Measurements from ENCODE around the gene HSF5. TPM values are rescaled to one million over a fixed set of nuclear protein-coding genes. Genes with fewer than 3 reads are reported as not detected.

The HSF5 gene
- polyA plus RNA-seq, 1 experiment, result not detected

- H3K9me3 ChIP-seq (ENCODE audit: control insufficient read depth, insufficient read depth, low read length), result no peaks in the 10 kb centered on the region
- no peak for DNase-seq (ENCODE audit: low read depth, low spot score)
- no peak overlapping the region for H3K27ac ChIP-seq (ENCODE audit: low read depth, low read length)
- POLR2A ChIA-PET, result interaction anchor here (1.2 kb wide), 1 partner anchor 37 kb away, joined by 3 read pairs; the partner anchor contains the start of gene SUPT4H1
- CTCF ChIA-PET, result interaction anchor here (1.0 to 1.6 kb wide), 2 partner anchors 29 to 71 kb away, joined by 5 read pairs; partner anchors contain the start of gene RNF43
- H3K4me3 ChIP-seq (ENCODE audit: low read depth, low read length), result no peak overlapping the region
- peaks cover 23% of the 10 kb centered on the region for H3K27me3 ChIP-seq (ENCODE audit: control insufficient read depth, insufficient read depth, low read length)
- no peak for TF ChIP-seq CTCF (IDR thresholded peaks at IDR 0.05; ENCODE audit: low read depth, low read length)
These were observed 99.7 kb downstream of the HSF5 start for GRCh38 chr17:58388302-58389190.

GRCh38 chr17:58387834-58388233 is 100.4 kb downstream of the HSF5 start:
- Histone ChIP-seq H3K27ac (ENCODE audit: low read depth, low read length) (no peak overlapping the region), H3K4me3 (ENCODE audit: low read depth, low read length) (no peak overlapping the region), H3K27me3 (ENCODE audit: control insufficient read depth, insufficient read depth, low read length) (peaks cover 23% of the 10 kb centered on the region), H3K9me3 (ENCODE audit: control insufficient read depth, insufficient read depth, low read length) (no peaks in the 10 kb centered on the region)
- ChIA-PET POLR2A (no interaction called here), CTCF (interaction anchor here (1.6 kb wide), 1 partner anchor 71 kb away, joined by 5 read pairs; no protein-coding TSS in a partner anchor)
- no peak for DNase-seq (ENCODE audit: low read depth, low spot score)
- no peak for TF ChIP-seq CTCF (IDR thresholded peaks at IDR 0.05; ENCODE audit: low read depth, low read length)

- Histone ChIP-seq H3K27ac (ENCODE audit: low read depth, low read length) (no peak overlapping the region), H3K4me3 (ENCODE audit: low read depth, low read length) (no peak overlapping the region), H3K9me3 (ENCODE audit: control insufficient read depth, insufficient read depth, low read length) (no peaks in the 10 kb centered on the region), H3K27me3 (ENCODE audit: control insufficient read depth, insufficient read depth, low read length) (peaks cover 25% of the 10 kb centered on the region)
- no peak for TF ChIP-seq CTCF (IDR thresholded peaks at IDR 0.05; ENCODE audit: low read depth, low read length)
- POLR2A ChIA-PET, result no interaction called here
- CTCF ChIA-PET, result no interaction called here
- DNase-seq (ENCODE audit: low read depth, low spot score), result no peak
These were observed 101.5 kb downstream of the HSF5 start for GRCh38 chr17:58386708-58387107.

GRCh38 chr17:58385359-58385899 is 102.8 kb downstream of the HSF5 start:
- DNase-seq (ENCODE audit: low read depth, low spot score), result no peak
- Histone ChIP-seq H3K27me3 (ENCODE audit: control insufficient read depth, insufficient read depth, low read length) (peaks cover 34% of the 10 kb centered on the region), H3K9me3 (ENCODE audit: control insufficient read depth, insufficient read depth, low read length) (no peaks in the 10 kb centered on the region), H3K4me3 (ENCODE audit: low read depth, low read length) (no peak overlapping the region), H3K27ac (ENCODE audit: low read depth, low read length) (no peak overlapping the region)
- CTCF ChIA-PET, result no interaction called here
- POLR2A ChIA-PET, result no interaction called here
- TF ChIP-seq CTCF (IDR thresholded peaks at IDR 0.05; ENCODE audit: low read depth, low read length), result no peak

- CTCF ChIA-PET, result no interaction called here
- POLR2A ChIA-PET, result no interaction called here
- no peaks in the 10 kb centered on the region for H3K9me3 ChIP-seq (ENCODE audit: control insufficient read depth, insufficient read depth, low read length)
- TF ChIP-seq CTCF (IDR thresholded peaks at IDR 0.05; ENCODE audit: low read depth, low read length), result no peak
- no peak overlapping the region for H3K27ac ChIP-seq (ENCODE audit: low read depth, low read length)
- H3K27me3 ChIP-seq (ENCODE audit: control insufficient read depth, insufficient read depth, low read length), result peaks cover 28% of the 10 kb centered on the region
- no peak overlapping the region for H3K4me3 ChIP-seq (ENCODE audit: low read depth, low read length)
- DNase-seq (ENCODE audit: low read depth, low spot score), result no peak
These were observed 103.3 kb downstream of the HSF5 start for GRCh38 chr17:58384897-58385296.
